ENCODE results near the gene PIBF1. TPM values are rescaled to one million over a fixed set of nuclear protein-coding genes. Genes with fewer than 3 reads are reported as not detected.

PIBF1 gene
- total RNA-seq, 2 experiments from 2014 or later, result 25.7 to 25.9 TPM

DNA sequence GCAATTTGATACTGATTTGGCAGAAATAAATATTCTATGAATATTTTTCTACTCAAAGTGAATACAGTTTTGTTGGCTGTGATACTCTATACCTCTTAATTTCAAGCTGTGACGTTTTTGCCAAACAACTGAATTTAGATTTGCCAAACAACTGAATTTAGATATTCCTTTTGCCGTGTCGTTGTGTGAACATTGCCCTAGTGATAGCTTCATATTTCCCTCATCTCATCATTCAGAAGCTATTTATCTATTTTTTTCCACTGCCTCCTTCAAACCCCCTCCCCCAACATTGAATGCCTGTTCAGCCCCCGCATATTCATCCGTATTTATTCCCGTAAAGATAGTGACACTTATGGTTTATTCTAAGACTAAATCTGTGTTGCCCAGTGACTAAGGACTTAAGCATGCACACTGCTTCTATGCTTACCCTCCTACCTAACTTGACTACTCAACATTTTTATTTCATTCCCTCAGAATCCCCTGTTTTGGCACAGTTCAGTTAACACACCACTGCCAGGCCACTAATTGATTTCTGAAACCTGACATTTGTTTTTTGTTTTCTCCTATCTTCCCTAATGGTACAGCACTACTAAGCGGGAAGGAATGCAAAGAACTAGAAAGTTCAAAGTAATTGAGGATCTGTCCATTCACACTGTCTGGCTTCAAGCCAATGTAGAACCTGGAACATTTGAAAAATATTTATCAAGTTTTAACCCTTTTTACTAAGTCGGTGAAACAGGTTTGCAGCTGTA lies 274.1 kb downstream of the PIBF1 start:
- no peak for ATAC-seq
- Mint-ChIP-seq H3K27me3 (peaks cover 24% of the 10 kb centered on the region), H3K4me1 (peaks cover 16% of the 10 kb centered on the region), H3K4me3 (no peak overlapping the region), H3K9me3 (ENCODE audit: low read depth) (no peaks in the 10 kb centered on the region), H3K27ac (no peak overlapping the region), H3K36me3 (ENCODE audit: low read depth) (no peaks in the 10 kb centered on the region)
- ChIA-PET POLR2A (interaction anchor here (0.6 kb wide), 1 partner anchor 592 kb away, joined by 3 read pairs; no protein-coding TSS in a partner anchor), CTCF (no interaction called here)
- no peak for DNase-seq
- intact Hi-C loops (cut with DNase I, micrococcal nuclease), result loop anchor here in 1 of 2 experiments (5.0 kb wide), 1 partner anchor 651 kb away; no protein-coding TSS in a partner anchor

DNA sequence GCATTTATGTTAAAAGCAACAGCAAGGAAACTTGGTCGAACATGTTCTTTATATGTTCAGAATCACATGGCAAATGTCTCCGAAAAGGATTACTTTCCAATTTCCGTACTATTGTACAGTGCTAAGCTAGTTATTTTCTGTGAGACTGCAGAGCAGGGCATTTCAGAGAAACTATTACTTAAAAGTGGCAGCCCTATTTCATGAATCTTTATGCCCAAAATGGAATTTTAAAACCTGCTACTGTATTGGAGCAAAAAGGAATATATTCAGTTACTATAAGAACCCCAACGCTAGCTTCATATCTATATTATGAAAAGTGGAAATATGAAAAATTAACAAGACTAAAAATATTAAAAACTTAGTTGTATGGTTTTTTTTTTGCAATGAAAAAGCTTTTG lies 274.6 kb downstream of the PIBF1 start:
- Mint-ChIP-seq H3K4me3 (no peak overlapping the region), H3K27me3 (peaks cover 24% of the 10 kb centered on the region), H3K4me1 (peaks cover 16% of the 10 kb centered on the region), H3K9me3 (ENCODE audit: low read depth) (no peaks in the 10 kb centered on the region), H3K36me3 (ENCODE audit: low read depth) (no peaks in the 10 kb centered on the region), H3K27ac (no peak overlapping the region)
- CTCF ChIA-PET, result interaction anchor here (0.6 kb wide), 1 partner anchor 275 kb away, joined by 4 read pairs; no protein-coding TSS in a partner anchor
- POLR2A ChIA-PET, result interaction anchor here (0.6 kb wide), 1 partner anchor 592 kb away, joined by 3 read pairs; no protein-coding TSS in a partner anchor
- intact Hi-C loops (cut with DNase I, micrococcal nuclease), result loop anchor here in 1 of 2 experiments (5.0 kb wide), 1 partner anchor 651 kb away; no protein-coding TSS in a partner anchor
- DNase-seq, result no peak
- no peak for ATAC-seq

GRCh38 chr13:73057284-73058063 lies 275.5 kb downstream of the PIBF1 start:
- no peaks in the 10 kb centered on the region for H3K9me3 Mint-ChIP-seq (ENCODE audit: low read depth)
- ATAC-seq (no peak), DNase-seq (no peak)
- H3K4me1 Mint-ChIP-seq, result peaks cover 16% of the 10 kb centered on the region
- peaks cover 24% of the 10 kb centered on the region for H3K27me3 Mint-ChIP-seq
- ChIA-PET POLR2A (no interaction called here), CTCF (interaction anchor here (0.6 to 0.8 kb wide), 4 partner anchors 150 to 364 kb away, joined by 3 to 4 read pairs (median 3); no protein-coding TSS in a partner anchor)
- no peaks in the 10 kb centered on the region for H3K36me3 Mint-ChIP-seq (ENCODE audit: low read depth)
- H3K27ac Mint-ChIP-seq, result no peak overlapping the region
- intact Hi-C loops (cut with DNase I, micrococcal nuclease), result loop anchor here (1.0 to 5.0 kb wide), 6 partner anchors 249 to 651 kb away; partner anchors contain the start of genes DIS3 (in 2 of the 2), BORA (in 1 of the 2) and MZT1 (in 1 of the 2)
- peak overlapping the region; percentile 76 for H3K4me3 Mint-ChIP-seq

- Mint-ChIP-seq H3K4me1 (peaks cover 16% of the 10 kb centered on the region), H3K36me3 (ENCODE audit: low read depth) (no peaks in the 10 kb centered on the region), H3K27me3 (peaks cover 24% of the 10 kb centered on the region), H3K27ac (no peak overlapping the region), H3K4me3 (peak overlapping the region; percentile 76), H3K9me3 (ENCODE audit: low read depth) (no peaks in the 10 kb centered on the region)
- ATAC-seq (no peak), DNase-seq (no peak)
- ChIA-PET POLR2A (interaction anchor here (0.8 kb wide), 1 partner anchor 645 kb away, joined by 3 read pairs; no protein-coding TSS in a partner anchor), CTCF (interaction anchor here (0.6 to 0.8 kb wide), 2 partner anchors 151 to 244 kb away, joined by 3 read pairs; no protein-coding TSS in a partner anchor)
- intact Hi-C loops (cut with DNase I, micrococcal nuclease), result loop anchor here (1.0 to 5.0 kb wide), 6 partner anchors 249 to 650 kb away; partner anchors contain the start of genes DIS3 (in 2 of the 2), BORA (in 1 of the 2) and MZT1 (in 1 of the 2)
Measured at GRCh38 chr13:73058064-73058313, 276.1 kb downstream of the PIBF1 start.

DNA sequence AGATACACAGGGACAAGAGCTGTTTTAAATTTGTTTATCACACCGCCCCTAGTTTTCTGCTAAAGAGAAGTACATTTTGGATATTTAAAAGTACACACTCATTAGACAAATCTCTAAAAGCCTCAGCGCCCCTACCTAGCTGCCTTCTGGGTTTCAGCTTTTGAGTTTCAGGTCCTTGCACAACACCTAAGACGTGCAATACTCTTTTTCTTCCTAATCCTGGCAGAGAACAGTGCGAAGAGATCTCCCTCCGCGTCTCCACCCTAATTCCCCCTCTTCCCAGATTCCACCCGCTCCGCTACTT lies 276.5 kb downstream of the PIBF1 start:
- no peaks in the 10 kb centered on the region for H3K9me3 Mint-ChIP-seq (ENCODE audit: low read depth)
- CTCF ChIA-PET, result interaction anchor here (0.8 to 1.0 kb wide), 2 partner anchors 151 to 268 kb away, joined by 3 to 4 read pairs; no protein-coding TSS in a partner anchor
- H3K27ac Mint-ChIP-seq, result peak overlapping the region; percentile 14
- H3K4me3 Mint-ChIP-seq, result peak overlapping the region; percentile 76
- intact Hi-C loops (cut with DNase I, micrococcal nuclease), result loop anchor here (1.0 to 5.0 kb wide), 6 partner anchors 250 to 650 kb away; partner anchors contain the start of genes DIS3 (in 2 of the 2), BORA (in 1 of the 2) and MZT1 (in 1 of the 2)
- H3K27me3 Mint-ChIP-seq, result peaks cover 24% of the 10 kb centered on the region
- peaks cover 16% of the 10 kb centered on the region for H3K4me1 Mint-ChIP-seq
- no peak for DNase-seq
- H3K36me3 Mint-ChIP-seq (ENCODE audit: low read depth), result no peaks in the 10 kb centered on the region
- POLR2A ChIA-PET, result interaction anchor here (0.8 kb wide), 1 partner anchor 644 kb away, joined by 3 read pairs; no protein-coding TSS in a partner anchor
- peak; percentile 8 for ATAC-seq

- Mint-ChIP-seq H3K9me3 (ENCODE audit: low read depth) (no peaks in the 10 kb centered on the region), H3K36me3 (ENCODE audit: low read depth) (no peaks in the 10 kb centered on the region), H3K4me3 (peak within 1 kb of the TSS; percentile 76), H3K27ac (peak within 1 kb of the TSS; percentile 45), H3K4me1 (peaks cover 16% of the 10 kb centered on the region), H3K27me3 (peaks cover 24% of the 10 kb centered on the region)
- intact Hi-C loops (cut with DNase I, micrococcal nuclease), result loop anchor here (1.0 to 5.0 kb wide), 6 partner anchors 250 to 649 kb away; partner anchors contain the start of genes DIS3 (in 2 of the 2), BORA (in 1 of the 2) and MZT1 (in 1 of the 2)
- ChIA-PET CTCF (interaction anchor here (0.5 to 1.0 kb wide), 2 partner anchors 267 to 469 kb away, joined by 3 to 4 read pairs; no protein-coding TSS in a partner anchor), POLR2A (interaction anchor here (0.8 kb wide), 1 partner anchor 644 kb away, joined by 3 read pairs; no protein-coding TSS in a partner anchor)
- DNase-seq (peak; percentile 98), ATAC-seq (peak; percentile 98)
Measured at GRCh38 chr13:73058736-73059459, 277.0 kb downstream of the PIBF1 start, which contains the start of gene KLF5. KLF5 (plus strand) TSS chr13:73059005; CDS start chr13:73059328, 323 bp downstream.

DNA sequence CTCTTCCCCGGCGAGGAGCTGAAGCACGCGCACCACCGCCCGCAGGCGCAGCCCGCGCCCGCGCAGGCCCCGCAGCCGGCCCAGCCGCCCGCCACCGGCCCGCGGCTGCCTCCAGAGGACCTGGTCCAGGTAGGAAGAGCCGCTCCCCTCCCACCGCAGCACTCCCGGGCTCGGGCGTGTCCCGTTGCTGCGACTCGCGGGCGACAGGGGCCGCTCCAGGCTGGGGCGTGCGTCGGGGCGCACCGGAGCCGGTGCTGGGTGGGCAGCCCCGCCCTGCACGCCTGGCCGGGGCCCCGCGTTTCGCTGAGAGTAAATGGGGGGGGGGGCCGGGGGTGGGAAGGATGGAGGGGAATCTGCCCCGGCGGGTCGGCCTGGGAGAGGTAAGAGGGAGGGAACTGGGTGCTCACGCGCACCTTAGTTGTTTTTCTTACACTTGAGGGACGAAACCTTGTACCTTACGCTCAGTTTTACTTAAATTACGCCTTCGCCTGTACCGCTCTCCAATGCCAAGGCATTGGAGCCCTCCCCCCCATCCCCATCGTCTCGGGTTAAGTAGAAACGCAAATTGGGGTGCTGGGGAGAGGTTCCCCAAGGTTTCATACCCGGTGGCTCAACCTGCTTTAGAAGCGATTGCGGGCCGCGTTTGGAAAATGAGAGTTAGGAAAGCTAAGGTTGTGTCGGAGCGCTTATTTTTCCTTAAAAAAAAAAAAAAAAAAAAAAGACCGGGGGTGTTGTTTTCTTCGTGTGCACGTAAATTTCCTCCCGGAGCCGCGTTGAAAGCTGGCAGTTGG lies 277.7 kb downstream of the PIBF1 start:
- intact Hi-C loops (cut with DNase I, micrococcal nuclease), result loop anchor here (2.0 to 5.0 kb wide), 4 partner anchors 251 to 648 kb away; partner anchors contain the start of gene DIS3 (in 2 of the 2)
- DNase-seq, result peak; percentile 65

DNA sequence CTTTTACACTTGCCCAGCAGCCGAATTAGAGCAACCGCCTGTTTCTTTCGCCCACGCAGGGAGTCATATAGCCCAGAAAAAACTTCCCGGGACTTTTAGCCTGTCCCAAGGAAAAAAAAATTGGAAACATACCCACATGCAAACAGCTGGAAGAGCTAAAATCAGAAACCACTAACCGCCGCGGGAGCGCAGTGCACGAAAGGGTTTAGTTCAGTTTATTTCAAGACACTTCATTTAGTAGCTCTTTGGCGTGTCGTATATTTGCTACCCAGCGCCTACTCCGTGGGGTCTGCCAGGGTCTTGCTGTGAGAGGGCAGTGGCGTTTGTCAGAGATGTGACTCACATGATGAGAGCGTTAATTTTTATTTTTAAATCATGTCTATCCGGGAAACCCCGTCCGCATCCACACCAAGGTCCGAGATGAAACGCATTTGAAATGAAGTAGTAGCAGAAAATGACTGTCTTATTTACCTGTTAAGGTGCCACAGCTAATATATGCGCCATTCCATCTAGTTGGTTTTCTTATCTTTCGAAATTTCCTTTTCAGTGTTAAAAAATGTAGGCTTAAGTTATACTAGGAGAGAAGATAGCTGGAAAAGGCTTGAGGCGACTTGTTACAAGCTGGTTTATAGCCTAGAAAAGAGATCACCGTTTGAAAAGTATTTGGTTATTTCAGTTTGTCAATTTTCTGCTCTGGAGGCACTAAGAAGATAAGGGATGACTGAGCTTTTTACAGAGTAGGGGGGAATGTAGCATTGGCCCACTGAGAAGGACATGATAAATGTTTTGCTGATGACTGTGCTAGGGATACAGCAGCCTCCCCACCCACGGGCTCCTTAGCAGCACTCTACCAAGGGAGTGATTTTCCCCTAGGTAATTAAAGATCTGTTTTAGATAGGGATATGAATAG lies 278.6 kb downstream of the PIBF1 start:
- DNase-seq (peak; percentile 17), ATAC-seq (no peak)
- H3K36me3 Mint-ChIP-seq (ENCODE audit: low read depth), result no peaks in the 10 kb centered on the region
- intact Hi-C loops (cut with DNase I, micrococcal nuclease), result no loop called here
- no peak overlapping the region for H3K27ac Mint-ChIP-seq
- H3K27me3 Mint-ChIP-seq, result peaks cover 22% of the 10 kb centered on the region
- no peaks in the 10 kb centered on the region for H3K9me3 Mint-ChIP-seq (ENCODE audit: low read depth)
- peak overlapping the region; percentile 65 for H3K4me3 Mint-ChIP-seq
- H3K4me1 Mint-ChIP-seq, result peaks cover 16% of the 10 kb centered on the region
- POLR2A ChIA-PET, result interaction anchor here (0.6 kb wide), 1 partner anchor 37 kb away, joined by 6 read pairs; no protein-coding TSS in a partner anchor
- CTCF ChIA-PET, result interaction anchor here (0.6 to 0.7 kb wide), 3 partner anchors 80 to 1001 kb away, joined by 3 read pairs; no protein-coding TSS in a partner anchor

More for the DNA sequence above, 277.7 kb downstream of the PIBF1 start:
- peak; percentile 28 for ATAC-seq
- CTCF ChIA-PET, result interaction anchor here (0.6 to 0.7 kb wide), 3 partner anchors 81 to 1002 kb away, joined by 3 read pairs; no protein-coding TSS in a partner anchor
- H3K27ac Mint-ChIP-seq, result no peak overlapping the region
- POLR2A ChIA-PET, result no interaction called here
- peaks cover 16% of the 10 kb centered on the region for H3K4me1 Mint-ChIP-seq
- H3K9me3 Mint-ChIP-seq (ENCODE audit: low read depth), result no peaks in the 10 kb centered on the region
- peak overlapping the region; percentile 65 for H3K4me3 Mint-ChIP-seq
- peaks cover 24% of the 10 kb centered on the region for H3K27me3 Mint-ChIP-seq
- no peaks in the 10 kb centered on the region for H3K36me3 Mint-ChIP-seq (ENCODE audit: low read depth)

- H3K4me1 Mint-ChIP-seq, result peaks cover 16% of the 10 kb centered on the region
- peaks cover 17% of the 10 kb centered on the region for H3K27me3 Mint-ChIP-seq
- H3K27ac Mint-ChIP-seq, result no peak overlapping the region
- H3K9me3 Mint-ChIP-seq (ENCODE audit: low read depth), result no peaks in the 10 kb centered on the region
- ChIA-PET CTCF (no interaction called here), POLR2A (no interaction called here)
- no peak overlapping the region for H3K4me3 Mint-ChIP-seq
- intact Hi-C loops (cut with DNase I, micrococcal nuclease), result no loop called here
- no peaks in the 10 kb centered on the region for H3K36me3 Mint-ChIP-seq (ENCODE audit: low read depth)
- DNase-seq (no peak), ATAC-seq (no peak)
Measured at GRCh38 chr13:73061473-73061872, 279.5 kb downstream of the PIBF1 start.
